GM12891 (cell line): ENCODE measurements around the gene PMPCB.
"Not testable (repeated sequence)": the region's sequence is repeated elsewhere in the genome, so short reads cannot be mapped to it uniquely, and the experiment has no call there.

ENCODE experiments used
- POLR2A ChIP-seq: IDR thresholded peaks from 2 replicates; pipeline ENCODE4 v1.6.1; 2011; ENCODE audit warnings: low read depth, low read length, control low read depth
- TAF1 ChIP-seq: IDR thresholded peaks from 2 replicates; pipeline ENCODE4 v1.6.1; 2011; ENCODE audit warnings: low read depth, low read length, control low read depth

DNA sequence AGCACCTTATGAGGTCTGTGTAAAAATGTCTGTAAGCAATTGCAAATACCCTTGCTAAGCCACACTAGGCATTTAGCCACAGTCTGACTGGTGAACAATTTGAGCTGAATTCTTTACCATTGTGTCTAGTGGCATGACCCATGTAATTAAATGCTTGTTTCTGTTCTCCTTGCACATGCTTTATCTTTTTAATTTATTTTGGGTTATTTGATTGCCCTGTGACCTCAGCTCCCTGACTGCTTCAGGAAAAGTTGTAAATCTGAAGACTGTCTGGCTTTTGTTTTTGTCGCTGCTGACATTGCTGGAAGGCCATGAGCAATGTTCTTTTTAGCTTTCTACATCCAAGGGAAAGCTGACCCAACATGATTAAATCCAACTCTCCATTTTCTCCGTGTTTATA lies 31.0 kb upstream of the PMPCB start:
- not testable (repeated sequence) for TF ChIP-seq POLR2A, TAF1
